ENCODE data around the gene ZFAND2A.

ZFAND2A gene

DNA sequence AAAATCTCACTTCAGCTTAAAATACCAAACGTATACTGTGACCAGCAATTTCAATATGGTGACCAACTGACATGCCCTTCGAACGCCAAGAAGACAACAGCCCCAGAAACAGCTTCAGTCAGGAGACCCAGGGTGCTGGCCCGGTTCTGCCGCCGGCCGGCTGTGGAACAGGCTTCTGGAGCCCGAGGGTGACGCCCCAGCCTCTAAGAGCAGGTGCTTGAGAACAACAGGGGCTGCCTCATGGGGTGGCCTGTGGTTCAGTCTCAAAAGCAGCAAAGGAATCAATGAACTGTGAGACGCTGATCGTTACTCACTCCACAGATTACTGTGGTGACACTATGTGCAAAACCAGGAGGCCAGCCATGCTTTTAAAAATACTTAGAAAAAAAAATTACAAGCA lies 54.8 kb downstream of the ZFAND2A start:
- no peaks in the 10 kb centered on the region for H3K36me3 ChIP-seq
- H3K4me1 ChIP-seq, result peaks cover 16% of the 10 kb centered on the region
- TF ChIP-seq, protein P1, sequence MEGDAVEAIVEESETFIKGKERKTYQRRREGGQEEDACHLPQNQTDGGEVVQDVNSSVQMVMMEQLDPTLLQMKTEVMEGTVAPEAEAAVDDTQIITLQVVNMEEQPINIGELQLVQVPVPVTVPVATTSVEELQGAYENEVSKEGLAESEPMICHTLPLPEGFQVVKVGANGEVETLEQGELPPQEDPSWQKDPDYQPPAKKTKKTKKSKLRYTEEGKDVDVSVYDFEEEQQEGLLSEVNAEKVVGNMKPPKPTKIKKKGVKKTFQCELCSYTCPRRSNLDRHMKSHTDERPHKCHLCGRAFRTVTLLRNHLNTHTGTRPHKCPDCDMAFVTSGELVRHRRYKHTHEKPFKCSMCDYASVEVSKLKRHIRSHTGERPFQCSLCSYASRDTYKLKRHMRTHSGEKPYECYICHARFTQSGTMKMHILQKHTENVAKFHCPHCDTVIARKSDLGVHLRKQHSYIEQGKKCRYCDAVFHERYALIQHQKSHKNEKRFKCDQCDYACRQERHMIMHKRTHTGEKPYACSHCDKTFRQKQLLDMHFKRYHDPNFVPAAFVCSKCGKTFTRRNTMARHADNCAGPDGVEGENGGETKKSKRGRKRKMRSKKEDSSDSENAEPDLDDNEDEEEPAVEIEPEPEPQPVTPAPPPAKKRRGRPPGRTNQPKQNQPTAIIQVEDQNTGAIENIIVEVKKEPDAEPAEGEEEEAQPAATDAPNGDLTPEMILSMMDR (IDR thresholded peaks at IDR 0.05; ENCODE audit: low read depth, low read length), result no peak
- DNase-seq, result no peak
- no peaks in the 10 kb centered on the region for H3K27me3 ChIP-seq
- H3K4me3 ChIP-seq (ENCODE audit: low read depth, low read length), result no peak overlapping the region
- no peaks in the 10 kb centered on the region for H3K9me3 ChIP-seq

DNA sequence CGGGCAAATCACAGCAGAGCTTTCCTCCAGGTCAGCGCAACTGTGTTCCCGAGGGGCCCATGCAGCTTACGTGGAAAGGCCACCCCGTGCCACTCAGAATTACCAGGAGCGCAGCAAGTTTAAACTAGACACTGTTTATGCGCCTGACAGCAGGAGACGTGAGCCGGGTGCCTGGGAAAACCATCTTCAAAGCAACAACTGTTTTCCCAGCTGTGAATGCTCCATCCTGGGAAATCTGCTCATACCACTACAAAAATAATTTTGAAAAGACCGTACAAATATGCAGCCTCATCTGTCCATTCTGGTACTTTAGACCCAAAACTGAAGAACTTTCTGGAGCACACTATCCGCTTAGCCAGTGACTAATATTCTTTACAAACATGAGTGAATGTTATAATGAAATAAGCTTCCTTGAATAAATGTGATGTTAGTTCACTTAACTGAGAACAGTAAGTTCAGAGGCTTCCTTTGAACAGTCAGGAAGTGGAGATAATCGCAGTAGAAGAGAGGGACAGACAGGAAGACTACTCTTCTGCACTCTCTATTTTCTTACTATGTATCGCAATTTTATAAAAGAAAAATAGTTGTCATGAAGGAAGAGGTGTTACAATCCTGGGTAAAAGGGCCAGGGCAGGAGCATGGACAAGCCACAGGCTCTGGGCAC lies 55.3 kb downstream of the ZFAND2A start:
- no peak for DNase-seq
- no peaks in the 10 kb centered on the region for H3K9me3 ChIP-seq
- H3K4me3 ChIP-seq (ENCODE audit: low read depth, low read length), result no peak overlapping the region
- peaks cover 16% of the 10 kb centered on the region for H3K4me1 ChIP-seq
- no peaks in the 10 kb centered on the region for H3K27me3 ChIP-seq
- no peaks in the 10 kb centered on the region for H3K36me3 ChIP-seq
- TF ChIP-seq, protein P1 (IDR thresholded peaks at IDR 0.05; ENCODE audit: low read depth, low read length), result no peak

DNA sequence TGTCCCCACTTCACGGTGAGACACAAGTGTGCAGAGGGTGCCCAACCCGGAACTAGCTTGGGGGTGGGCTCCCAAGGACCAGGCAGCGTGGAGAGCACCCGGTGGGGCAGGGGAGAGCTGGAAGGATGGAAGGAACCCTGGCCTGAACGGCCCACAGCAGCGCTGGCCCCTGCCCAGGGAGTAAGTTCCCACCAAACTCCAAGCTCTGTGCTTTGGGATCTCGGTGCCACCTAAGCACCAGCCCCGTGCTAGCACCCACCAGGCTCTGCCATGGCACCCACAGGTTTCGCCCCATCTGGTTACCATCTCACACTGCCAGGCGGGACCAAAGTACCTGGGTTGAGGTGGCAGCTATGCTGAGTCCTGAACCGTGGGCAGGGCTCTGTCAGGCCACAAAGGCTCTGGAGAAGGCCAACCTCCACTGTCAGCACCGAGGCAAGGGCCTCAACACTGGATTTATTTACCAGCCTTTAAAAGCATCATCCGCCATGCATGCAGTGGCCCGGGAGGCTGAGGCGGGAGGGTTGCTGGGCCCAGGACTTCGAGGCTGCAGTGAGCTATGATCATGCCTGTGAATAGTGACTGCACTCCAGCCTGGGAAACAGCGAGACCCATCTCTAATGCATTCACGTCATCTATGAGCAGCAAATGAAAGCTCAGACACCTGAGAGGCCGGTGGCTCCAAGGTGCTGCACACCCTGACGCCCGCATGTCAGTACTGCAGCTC lies 56.0 kb downstream of the ZFAND2A start:
- Histone ChIP-seq H3K4me3 (ENCODE audit: low read depth, low read length) (no peak overlapping the region), H3K9me3 (no peaks in the 10 kb centered on the region), H3K27me3 (no peaks in the 10 kb centered on the region), H3K4me1 (peaks cover 16% of the 10 kb centered on the region), H3K36me3 (no peaks in the 10 kb centered on the region)
- TF ChIP-seq, protein P1 (IDR thresholded peaks at IDR 0.05; ENCODE audit: low read depth, low read length), result no peak
- DNase-seq, result no peak

DNA sequence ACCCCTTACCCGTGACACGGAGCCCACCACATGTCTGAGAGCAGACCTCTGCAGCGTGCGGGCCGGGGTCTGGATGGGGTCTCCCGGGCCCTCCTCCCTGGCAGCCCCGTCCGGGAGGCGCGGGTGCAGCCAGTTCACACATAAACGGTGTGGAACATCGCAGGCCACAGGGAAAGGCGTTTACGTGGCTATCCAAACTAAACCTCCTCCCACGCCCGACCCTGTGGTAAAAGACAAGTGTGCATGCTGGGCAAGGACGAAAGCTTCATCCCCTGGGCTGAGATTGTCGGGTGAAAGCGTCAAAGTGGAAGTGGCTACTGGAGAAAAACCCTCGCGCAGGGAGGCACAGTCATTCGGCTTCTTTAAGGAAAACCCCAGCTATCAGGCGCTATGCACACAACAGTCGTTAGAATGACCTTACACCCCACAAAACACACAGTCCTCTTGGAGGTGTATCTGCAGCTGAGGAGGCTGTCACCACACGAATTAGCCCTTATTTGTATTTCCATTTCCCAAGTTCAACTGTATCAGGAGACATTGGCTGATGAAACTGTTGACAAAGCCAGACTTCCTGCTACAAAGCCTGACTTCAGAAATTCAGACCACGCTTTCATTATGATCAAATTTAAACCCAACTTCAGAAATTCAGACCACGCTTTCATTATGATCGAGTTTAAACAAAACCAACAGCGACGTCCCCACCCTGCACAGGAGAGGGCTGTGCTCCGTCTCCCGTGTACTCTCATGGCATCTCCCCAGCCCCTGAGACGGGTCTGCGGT lies 56.8 kb downstream of the ZFAND2A start:
- TF ChIP-seq, protein P1 (IDR thresholded peaks at IDR 0.05; ENCODE audit: low read depth, low read length), result no peak
- Histone ChIP-seq H3K27me3 (no peaks in the 10 kb centered on the region), H3K4me1 (peaks cover 16% of the 10 kb centered on the region), H3K9me3 (no peaks in the 10 kb centered on the region), H3K4me3 (ENCODE audit: low read depth, low read length) (no peak overlapping the region), H3K36me3 (no peaks in the 10 kb centered on the region)
- no peak for DNase-seq
